Neuron (in vitro differentiated cells): ENCODE results near the gene ABCC5.
"Not testable (repeated sequence)": the region's sequence is repeated elsewhere in the genome, so short reads cannot be mapped to it uniquely, and the experiment has no call there.

ENCODE experiments used
- H2AFZ ChIP-seq: one replicate; pipeline ENCODE4 v1.6.1; 2013; ENCODE audit warnings: low read depth, mild to moderate bottlenecking, inconsistent platforms, low read length, moderate library complexity
- H3K27me3 ChIP-seq: one replicate; pipeline ENCODE4 v1.6.1; 2013; ENCODE audit warnings: low read length; ENCODE audit not compliant: insufficient read depth
- H3K36me3 ChIP-seq: one replicate; pipeline ENCODE4 v1.6.1; 2013; ENCODE audit warnings: low read length; ENCODE audit not compliant: insufficient read depth
- H3K4me1 ChIP-seq: one replicate; pipeline ENCODE4 v1.6.1; 2013; ENCODE audit warnings: low read length; ENCODE audit not compliant: insufficient read depth
- H3K4me3 ChIP-seq: 2 replicates; pipeline ENCODE4 v1.5.1; 2013; ENCODE audit warnings: mild to moderate bottlenecking, low read length, moderate library complexity
- H3K9me3 ChIP-seq: one replicate; pipeline ENCODE4 v1.6.1; 2013; ENCODE audit warnings: low read length

The ABCC5 gene

GRCh38 chr3:184011230-184011876 is 6.3 kb downstream of the ABCC5 start:
- no peaks in the 10 kb centered on the region for H3K9me3 ChIP-seq
- peaks cover 7% of the 10 kb centered on the region for H3K4me1 ChIP-seq
- no peak overlapping the region for H2AFZ ChIP-seq
- no peaks in the 10 kb centered on the region for H3K27me3 ChIP-seq
- peaks cover 23% of the 10 kb centered on the region for H3K36me3 ChIP-seq
- no peak overlapping the region for H3K4me3 ChIP-seq

- no peaks in the 10 kb centered on the region for H3K9me3 ChIP-seq
- no peak overlapping the region for H3K4me3 ChIP-seq
- H3K36me3 ChIP-seq, result peaks cover 24% of the 10 kb centered on the region
Measured at GRCh38 chr3:184008161-184008560, 9.5 kb downstream of the ABCC5 start.

GRCh38 chr3:184007143-184007813 is 10.4 kb downstream of the ABCC5 start:
- H3K9me3 ChIP-seq, H3K27me3 ChIP-seq, H3K4me1 ChIP-seq, H3K4me3 ChIP-seq, H2AFZ ChIP-seq: not testable (repeated sequence)
- peaks cover 17% of the 10 kb centered on the region for H3K36me3 ChIP-seq

More at GRCh38 chr3:184008161-184008560, 9.5 kb downstream of the ABCC5 start:
- H3K4me1 ChIP-seq, result no peaks in the 10 kb centered on the region
- no peaks in the 10 kb centered on the region for H3K27me3 ChIP-seq
- H2AFZ ChIP-seq, result no peak overlapping the region

- H2AFZ ChIP-seq, result no peak overlapping the region
- no peaks in the 10 kb centered on the region for H3K27me3 ChIP-seq
- peaks cover 6% of the 10 kb centered on the region for H3K36me3 ChIP-seq
- H3K9me3 ChIP-seq, result no peaks in the 10 kb centered on the region
- H3K4me3 ChIP-seq, result no peak overlapping the region
- no peaks in the 10 kb centered on the region for H3K4me1 ChIP-seq
Measured at GRCh38 chr3:184005941-184006507, 11.7 kb downstream of the ABCC5 start.

- Histone ChIP-seq H2AFZ (no peak overlapping the region), H3K4me3 (no peak overlapping the region), H3K4me1 (no peaks in the 10 kb centered on the region), H3K27me3 (no peaks in the 10 kb centered on the region), H3K36me3 (peaks cover 8% of the 10 kb centered on the region), H3K9me3 (no peaks in the 10 kb centered on the region)
Measured at GRCh38 chr3:184004476-184004875, 13.2 kb downstream of the ABCC5 start.

GRCh38 chr3:184003187-184003967 is 14.3 kb downstream of the ABCC5 start:
- Histone ChIP-seq H3K4me3 (no peak overlapping the region), H3K27me3 (no peaks in the 10 kb centered on the region), H3K9me3 (no peaks in the 10 kb centered on the region), H2AFZ (no peak overlapping the region), H3K4me1 (no peaks in the 10 kb centered on the region), H3K36me3 (peaks cover 8% of the 10 kb centered on the region)

GRCh38 chr3:184002469-184002868 is 15.2 kb downstream of the ABCC5 start:
- H3K9me3 ChIP-seq, result no peaks in the 10 kb centered on the region
- H3K27me3 ChIP-seq, result no peaks in the 10 kb centered on the region
- H3K4me1 ChIP-seq, result no peaks in the 10 kb centered on the region
- H2AFZ ChIP-seq, result no peak overlapping the region
- H3K36me3 ChIP-seq, result peaks cover 8% of the 10 kb centered on the region
- H3K4me3 ChIP-seq, result no peak overlapping the region

GRCh38 chr3:184001761-184002160 is 15.9 kb downstream of the ABCC5 start:
- Histone ChIP-seq H3K9me3 (no peaks in the 10 kb centered on the region), H3K27me3 (no peaks in the 10 kb centered on the region), H3K36me3 (peaks cover 8% of the 10 kb centered on the region), H3K4me1 (no peaks in the 10 kb centered on the region), H3K4me3 (no peak overlapping the region), H2AFZ (no peak overlapping the region)

GRCh38 chr3:183991403-183991802 is 26.3 kb downstream of the ABCC5 start:
- peaks cover 2% of the 10 kb centered on the region for H3K9me3 ChIP-seq

GRCh38 chr3:183988216-183988790 is 29.4 kb downstream of the ABCC5 start:
- H3K4me1 ChIP-seq, result peaks cover 3% of the 10 kb centered on the region
- H3K4me3 ChIP-seq, result no peak overlapping the region
- H3K9me3 ChIP-seq, result peaks cover 2% of the 10 kb centered on the region
- no peak overlapping the region for H2AFZ ChIP-seq
- peaks cover 25% of the 10 kb centered on the region for H3K36me3 ChIP-seq
- H3K27me3 ChIP-seq, result no peaks in the 10 kb centered on the region

More at GRCh38 chr3:183991403-183991802, 26.3 kb downstream of the ABCC5 start:
- Histone ChIP-seq H2AFZ (no peak overlapping the region), H3K4me3 (no peak overlapping the region), H3K27me3 (no peaks in the 10 kb centered on the region), H3K4me1 (peaks cover 3% of the 10 kb centered on the region), H3K36me3 (peaks cover 8% of the 10 kb centered on the region)

- H3K9me3 ChIP-seq, result peaks cover 2% of the 10 kb centered on the region
- H3K4me1 ChIP-seq, result peaks cover 3% of the 10 kb centered on the region
- no peaks in the 10 kb centered on the region for H3K27me3 ChIP-seq
- no peak overlapping the region for H2AFZ ChIP-seq
- no peak overlapping the region for H3K4me3 ChIP-seq
- H3K36me3 ChIP-seq, result peaks cover 30% of the 10 kb centered on the region
Measured at GRCh38 chr3:183987000-183987600, 30.6 kb downstream of the ABCC5 start.
